HG03378 (cell line): ENCODE data around the gene PPY.
"Not testable (repeated sequence)": the region's sequence is repeated elsewhere in the genome, so short reads cannot be mapped to it uniquely, and the experiment has no call there.

Source experiments
- ATAC-seq: cut with Tn5 transposase; IDR thresholded peaks from one replicate; pipeline ENCODE4 v1.9.1; 2021; ENCODE audit warnings: mild to moderate bottlenecking, moderate library complexity; ENCODE audit not compliant: unreplicated experiment

The PPY gene

DNA sequence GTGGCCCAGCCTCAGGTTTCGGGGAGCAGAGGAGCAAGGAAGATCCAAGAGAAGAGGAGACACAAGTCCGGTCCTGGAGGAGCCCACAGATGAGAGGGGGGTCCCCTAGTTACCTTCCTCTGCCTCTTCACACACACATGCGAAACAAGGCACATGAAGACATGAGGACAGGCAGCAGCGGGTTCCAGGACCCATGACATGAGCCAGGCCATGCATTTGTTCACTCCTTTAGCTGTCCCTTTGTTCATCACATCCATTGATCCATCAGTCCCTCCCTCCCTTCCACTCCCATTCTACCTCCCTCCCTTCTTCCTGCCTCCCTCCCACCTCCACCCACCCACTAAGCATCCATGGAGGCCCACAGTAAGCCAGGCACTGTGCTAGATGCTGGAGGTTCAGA is 9.4 kb downstream of the PPY start:
- ATAC-seq = no peak

DNA sequence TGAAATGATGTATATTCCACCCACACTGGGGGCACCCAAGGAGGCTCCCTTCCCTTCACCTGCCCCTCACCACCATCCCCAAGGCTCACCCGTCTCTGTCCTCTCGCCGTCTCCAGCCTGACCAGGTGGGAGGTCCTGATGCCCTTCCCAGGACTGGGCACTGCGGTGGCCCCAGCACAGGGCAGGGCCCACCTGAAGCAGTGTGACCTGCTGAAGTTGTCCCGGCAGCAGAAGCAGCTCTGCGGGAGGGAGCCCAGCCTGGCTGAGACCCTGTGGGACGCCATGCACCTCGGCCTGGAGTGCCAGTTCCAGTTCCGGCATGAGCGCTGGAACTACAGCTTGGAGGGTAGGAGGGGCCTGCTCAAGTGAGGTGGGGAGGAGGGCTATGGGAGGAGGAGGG is 9.9 kb downstream of the PPY start:
- no peak for ATAC-seq

DNA sequence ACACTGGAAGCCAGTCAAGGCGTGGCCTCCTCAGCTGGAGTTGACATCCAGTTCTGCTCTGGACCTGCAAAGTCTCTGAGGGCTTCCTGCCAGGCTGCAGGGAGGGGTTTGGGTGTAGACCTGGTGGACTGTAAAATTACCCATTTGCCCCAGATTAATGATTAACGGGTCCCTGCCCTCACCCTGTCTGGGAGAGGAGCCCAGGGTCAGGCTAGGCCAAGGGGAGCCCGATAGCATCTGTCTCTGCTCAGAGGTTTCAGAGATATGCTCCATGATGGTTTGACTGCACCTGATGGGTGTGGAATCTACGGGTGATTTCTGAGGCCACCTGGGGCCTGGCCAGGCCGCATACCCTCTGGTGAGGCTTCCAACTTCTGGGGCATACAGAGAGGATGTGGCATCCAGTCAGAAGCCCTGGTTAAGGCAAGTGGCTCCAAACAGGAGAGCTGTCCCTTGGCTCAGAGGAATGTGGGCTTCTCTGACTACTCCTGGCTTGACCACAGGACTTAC is 11.2 kb downstream of the PPY start:
- no peak for ATAC-seq

DNA sequence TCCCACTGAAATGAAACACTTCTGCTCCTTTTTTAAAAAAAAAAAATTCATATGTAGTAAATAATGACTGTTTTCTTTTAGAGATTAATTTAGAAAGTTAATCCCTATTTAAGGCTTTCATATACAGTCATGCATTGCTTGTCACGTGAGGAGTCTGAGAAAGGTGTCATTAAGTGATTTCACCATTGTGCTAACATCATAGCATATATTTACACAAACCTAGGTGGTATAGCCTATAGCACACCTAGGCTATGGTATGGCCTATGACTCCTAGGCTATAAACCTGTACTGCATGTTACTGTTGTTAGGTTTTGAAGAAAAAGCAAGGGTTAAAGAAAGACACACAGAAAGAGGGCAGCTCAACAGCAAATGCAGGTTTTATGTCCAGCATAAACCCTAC is 13.7 kb downstream of the PPY start:
- ATAC-seq = no peak

DNA sequence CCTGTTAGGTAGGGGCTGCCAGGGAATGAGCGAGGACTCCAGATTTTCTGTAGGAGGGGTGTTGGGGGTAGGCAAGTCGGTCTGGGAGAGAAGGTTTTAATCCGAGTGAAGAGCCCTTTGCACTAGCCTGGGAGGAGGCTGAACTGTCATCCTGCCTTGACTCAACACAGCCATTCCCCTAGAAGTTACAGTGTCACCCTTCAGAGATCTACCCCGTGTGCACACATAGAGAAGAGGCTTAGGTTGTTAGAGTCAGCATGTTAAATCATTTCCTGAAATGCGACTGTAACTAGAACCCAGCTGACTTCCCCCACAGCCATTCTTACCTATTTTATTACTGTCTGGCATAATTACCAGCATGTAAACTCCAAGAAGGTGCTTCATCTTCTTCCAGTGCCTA is 14.3 kb downstream of the PPY start:
- ATAC-seq = not testable (repeated sequence)

DNA sequence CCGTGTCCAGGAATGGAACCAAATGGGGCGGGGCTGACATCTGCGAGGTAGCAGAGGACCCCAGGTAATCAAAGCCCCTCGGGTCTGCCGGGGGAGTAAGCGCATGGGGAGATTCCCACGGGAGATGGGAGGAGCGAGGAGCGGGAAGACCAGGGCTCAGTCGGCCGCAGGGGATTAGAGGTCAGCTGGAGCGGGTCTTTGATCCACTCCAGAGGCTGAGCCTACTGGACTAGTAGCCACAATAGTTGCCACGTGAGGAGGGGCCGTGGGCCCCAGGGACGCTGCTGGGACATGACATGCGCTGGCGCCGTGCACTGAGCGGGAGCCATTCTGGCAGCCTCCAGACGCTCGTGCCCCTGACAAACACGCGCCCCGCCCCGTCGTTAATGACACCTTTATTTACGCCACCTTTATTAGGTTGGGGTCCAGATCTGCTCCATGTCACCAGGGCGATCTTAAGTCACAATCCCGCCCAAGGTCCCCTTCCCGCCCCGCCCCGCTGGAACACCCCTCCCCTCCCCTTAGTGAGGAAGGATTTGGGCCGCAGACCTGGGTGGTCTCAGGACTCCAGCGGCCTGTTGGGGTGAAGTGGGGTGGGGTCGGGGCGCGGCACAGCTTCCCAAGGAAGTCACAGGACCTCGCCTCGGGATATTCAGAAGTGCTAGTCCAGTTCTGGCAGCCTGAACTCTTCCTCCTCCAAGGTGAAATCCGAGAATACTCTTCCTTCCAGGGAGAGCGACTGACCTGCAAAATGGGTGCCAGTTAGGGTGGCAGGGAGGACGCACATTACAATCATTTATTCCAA is 15.0 kb downstream of the PPY start:
- ATAC-seq = no peak

DNA sequence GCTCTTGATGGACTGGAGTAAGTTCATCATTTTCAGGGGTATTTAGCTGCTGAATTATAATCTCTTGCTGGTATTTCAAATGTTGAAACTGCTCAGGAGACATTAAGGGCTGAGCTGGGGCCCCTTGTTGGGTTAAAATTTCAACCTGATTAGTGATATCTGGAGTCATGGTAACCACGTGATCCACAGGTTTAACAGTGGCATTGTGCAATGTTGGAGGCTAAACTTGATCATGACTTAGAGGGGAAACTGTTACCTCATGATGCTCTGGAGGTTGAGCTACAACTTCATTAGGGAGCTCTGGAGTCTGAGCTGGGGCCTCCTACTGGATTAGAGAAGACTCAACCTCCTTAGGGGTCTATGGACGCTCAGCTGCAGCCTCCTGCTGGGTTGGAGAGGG is 17.7 kb downstream of the PPY start:
- ATAC-seq = no peak

DNA sequence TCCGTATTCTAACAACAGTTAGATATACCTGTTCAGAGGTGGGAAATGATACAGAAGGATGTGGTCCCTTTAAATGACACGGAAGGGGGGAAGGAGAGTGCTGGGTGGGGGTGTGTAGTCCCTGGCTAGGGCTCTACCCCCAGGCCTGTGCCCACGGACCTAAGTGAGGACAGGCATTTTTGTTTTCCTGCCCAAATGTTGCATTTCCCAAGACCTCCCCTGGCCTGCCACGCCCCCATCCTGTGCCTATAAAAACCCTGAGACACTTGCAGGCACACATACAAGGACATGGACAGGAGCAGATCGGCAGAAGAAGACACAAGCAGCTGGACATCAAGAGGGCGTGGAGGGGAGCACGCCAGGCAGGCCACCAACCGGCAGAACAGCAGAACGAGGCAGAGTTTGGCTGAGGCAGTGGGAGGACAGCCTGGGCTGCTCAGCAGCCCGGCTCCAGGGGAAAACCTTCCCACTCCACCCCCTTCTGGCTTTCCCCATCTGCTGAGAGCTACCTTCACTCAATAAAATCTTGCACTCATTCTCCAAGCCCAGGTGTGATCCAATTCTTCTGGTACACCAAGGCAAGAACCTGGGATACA is 21.7 kb downstream of the PPY start:
- ATAC-seq = no peak

DNA sequence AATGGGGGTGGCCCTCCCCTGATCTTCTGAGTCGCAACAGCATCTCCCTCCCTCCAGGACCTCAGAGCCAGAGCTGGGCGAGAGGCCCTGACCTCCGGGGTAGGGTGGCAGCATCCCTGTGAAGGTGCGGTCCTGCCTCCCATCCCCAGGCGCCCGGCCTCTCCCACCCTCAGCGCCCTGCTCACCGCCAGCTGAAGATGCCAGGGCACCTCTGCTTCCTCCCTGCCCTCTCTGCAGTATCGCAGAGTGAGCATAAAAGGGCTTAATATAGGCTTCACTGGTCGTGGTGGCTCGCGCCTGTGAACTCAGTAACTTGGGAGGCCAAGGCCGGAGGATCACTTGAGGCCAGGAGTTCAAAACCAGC is 24.3 kb downstream of the PPY start:
- no peak for ATAC-seq

DNA sequence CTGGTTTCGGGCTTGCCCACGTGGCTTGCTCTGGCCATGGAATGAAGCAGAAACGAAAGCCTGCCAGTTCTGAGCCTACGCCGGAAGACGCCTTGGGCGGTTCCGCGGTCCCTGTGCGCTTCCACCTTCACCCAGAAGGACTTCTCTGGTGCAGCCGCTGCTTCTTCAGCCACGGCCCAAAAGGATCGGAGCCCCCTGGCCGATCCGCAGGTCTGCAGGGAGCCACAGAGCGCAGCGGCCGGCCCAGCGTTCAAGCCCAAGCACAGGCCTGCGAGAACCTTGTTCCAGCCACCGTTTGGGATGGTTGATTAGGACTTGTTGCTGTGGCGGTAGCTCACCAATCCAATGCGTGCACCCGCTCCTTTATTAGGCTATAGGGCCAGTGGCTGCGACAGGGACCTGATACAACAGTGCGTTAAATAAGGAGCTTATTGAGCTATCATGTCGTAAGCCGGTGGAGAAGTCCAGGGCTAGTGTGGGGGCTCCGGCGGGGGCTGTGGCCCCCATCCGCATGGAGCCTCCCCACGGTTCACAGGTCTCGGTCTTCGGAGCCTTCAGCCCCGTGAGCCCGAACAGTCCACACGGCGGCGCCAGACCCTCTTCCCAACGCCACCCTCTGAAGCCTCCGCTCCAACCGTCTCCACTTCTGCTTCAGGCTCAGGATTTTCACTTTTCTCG is 24.8 kb downstream of the PPY start:
- no peak for ATAC-seq

DNA sequence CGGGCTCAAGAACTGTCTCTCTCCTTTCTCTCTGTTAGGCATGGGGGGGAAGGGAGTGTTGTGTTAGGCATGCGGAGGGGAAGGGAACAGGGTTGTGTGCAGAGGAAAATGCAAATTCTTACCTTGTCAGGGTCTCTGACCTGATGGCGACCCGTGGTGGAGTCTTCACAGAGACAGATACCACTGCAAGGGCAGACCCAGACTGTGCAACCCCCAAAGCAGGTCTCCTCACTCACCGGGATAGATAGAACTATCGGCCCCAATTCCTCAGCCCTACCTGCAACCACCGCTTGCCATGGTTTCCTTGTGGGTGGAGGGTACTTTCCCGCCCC is 25.3 kb downstream of the PPY start:
- no peak for ATAC-seq

DNA sequence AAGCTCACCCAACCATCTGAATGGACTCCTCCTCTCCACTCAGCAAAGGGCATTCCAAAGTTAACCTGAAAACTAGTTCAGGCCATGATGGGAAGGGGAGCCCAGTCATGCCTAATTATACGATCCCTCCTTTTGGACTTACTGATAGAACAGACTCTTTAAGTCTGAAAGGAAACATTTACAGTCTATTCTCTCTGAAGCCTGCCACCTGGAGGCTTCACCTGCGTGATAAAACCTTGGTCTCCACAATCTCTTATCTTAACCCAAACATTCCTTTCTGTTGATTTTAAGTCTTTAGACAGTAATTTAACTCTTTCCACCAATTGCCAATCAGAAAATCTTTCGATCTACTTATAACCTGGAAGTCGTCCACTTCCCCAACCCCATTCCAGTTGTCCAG is 25.9 kb downstream of the PPY start:
- ATAC-seq = no peak

DNA sequence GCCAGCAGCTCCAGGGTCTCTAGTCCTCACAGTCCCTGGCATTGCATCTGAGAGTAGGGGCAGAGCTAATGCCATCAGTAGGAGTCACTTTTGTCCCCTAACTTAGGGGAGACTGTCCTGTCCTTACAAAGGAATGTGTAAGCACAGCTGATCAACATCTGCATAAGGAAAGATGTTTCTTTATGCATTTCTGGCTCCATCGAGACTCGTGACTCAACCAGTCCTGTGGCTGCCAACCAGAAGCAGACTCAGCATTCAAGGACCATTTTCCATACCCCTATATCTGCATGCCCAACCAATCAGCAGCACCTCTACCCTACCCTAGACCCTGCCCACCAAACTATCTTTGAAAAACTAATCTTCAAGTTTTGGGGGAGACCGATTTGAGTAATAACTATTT is 26.7 kb downstream of the PPY start:
- no peak for ATAC-seq

DNA sequence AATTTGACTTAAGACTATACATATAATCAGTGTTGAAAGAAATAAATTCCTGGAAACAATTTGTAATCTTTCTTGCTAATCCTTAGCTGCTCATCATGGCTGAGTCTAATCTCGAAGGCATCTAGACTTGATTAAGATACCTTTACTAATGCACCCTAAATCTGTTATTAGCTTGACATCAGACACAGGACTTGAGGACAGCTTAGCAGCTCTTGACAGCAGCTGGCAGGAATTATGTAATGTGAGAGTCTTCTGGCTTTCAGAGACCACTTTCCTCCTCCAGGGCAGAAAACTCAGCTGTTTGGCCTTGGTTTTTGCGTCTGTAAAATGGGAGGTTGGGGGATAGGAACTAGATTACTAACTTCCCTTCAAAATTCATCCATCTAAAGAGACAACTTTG is 27.8 kb downstream of the PPY start:
- no peak for ATAC-seq

DNA sequence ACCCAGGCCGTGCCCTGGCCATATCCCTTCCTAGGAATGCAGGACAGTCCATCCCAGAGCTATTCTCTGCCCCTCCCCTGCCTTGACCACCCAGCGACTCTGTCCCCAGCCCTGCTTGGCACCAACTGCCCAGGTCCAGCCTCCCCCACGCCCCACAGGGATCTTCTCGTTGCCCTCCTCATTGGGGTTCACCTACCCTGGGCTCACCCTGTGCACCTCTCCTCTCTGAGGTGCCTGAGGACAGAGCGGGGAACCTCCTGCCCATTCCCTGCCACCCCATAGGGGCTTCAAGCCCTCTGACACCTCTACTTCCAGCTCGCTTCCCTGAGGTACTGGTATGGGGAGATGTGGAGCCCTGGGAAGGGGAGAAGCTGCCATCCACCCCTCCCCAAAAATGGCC is 28.7 kb downstream of the PPY start:
- ATAC-seq = no peak

DNA sequence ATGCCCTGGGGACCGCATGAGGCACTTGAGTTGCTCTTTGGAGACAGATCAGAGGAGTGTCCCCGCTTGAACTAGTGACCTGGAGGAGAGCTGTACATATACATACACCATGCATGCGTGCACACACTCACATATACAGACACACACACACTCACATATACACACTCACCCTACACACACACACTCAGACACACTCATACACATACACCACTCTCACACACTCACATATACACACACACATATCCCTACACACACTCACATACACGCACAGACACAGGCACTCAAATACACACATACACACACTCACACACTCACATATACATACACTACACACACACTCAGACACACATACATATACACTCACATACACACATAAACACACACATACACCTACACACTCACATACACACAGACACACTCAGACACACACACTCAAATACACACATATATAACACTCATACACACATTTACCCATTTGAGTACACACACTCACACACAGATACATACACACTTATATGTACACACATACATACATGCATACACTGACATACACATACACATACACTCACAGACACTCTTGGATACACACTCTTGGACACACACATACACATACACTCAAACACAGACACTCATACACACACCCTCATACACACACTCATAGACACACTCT is 29.5 kb downstream of the PPY start:
- ATAC-seq = no peak

DNA sequence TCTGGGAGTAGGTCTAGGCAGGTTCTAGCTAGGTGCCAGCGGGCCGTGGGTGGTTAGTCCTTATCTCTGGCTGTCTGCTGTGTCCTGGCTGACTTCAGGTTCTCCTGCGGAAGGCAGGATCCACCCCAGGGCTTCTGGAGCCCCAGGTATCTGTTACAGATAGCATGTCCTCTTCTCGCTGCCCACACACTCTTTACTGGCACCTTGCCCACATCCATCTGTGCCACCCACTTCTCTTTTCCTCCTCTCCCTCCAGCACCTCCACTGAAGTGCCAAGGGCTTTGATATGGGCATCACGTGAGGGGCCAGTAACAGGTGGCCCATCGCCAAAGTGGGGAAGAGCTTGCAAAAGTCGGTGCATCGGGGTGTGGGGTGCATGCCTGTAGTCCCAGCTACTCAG is 30.4 kb downstream of the PPY start:
- no peak for ATAC-seq

DNA sequence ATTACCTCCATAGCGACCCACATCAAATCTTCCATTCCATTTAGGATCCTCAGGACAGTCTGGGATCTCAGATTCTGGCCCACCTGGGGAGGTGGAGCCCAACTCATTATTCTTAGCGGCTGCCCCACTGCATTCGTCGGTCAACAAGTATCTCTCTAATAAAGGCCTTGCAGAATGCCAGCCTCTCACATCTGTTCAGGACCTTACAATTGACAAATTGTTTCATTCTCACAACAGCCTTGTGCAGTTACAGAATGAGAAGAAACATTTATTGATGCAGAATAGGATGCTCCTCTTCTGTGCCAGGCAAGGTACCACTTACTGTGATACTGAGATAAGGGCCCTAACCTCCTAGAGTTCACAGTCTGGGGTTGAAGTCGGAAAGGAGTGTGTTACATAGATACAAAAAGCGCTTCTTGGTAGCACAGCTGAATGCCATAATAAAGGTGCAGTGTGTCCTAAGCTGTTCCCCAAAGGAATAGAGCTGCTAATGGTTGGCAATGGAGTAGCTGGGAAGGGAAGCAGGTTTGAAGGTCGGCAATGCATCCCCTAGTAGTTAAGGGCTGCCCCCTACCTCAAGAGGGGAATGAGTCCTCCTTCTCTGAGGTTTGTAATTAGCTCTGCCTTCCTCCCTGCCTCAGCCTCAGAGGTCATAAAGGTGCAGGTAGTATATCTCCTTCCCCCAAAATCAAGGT is 32.6 kb downstream of the PPY start:
- no peak for ATAC-seq

DNA sequence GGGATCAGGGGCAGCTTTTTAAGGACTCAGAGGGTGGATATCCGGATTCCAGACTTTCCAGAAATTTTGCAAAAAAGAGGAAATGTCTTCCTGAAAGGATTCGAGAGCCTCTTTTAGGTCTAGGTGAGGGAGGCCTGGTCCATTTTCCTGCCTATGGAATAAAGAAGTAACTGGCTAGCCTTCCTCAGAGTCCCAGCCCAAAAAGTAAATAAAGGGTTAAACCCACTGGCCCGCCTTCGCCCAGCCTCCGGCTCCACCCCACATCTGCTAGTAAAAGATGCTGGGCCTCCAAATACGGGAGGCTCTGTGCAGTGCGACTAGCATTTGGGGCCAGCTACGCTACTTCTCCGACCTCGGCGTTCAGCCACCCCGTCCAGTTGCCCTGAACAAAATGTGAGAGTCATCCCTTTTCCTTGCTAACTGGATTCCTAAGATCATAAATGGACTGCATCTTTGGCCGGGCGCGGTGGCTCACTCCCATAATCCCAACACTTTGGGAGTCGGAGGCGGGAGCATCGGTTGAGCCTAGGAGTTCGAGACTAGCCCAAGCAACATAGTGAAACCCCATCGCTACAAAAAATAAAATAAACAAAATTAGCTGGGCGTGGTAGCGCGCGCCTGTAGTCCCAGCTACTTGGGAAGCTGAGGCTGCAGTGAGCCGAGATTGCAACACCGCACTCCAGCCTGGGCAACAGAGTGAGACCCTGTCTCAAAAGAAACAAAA is 34.1 kb downstream of the PPY start:
- ATAC-seq = no peak

DNA sequence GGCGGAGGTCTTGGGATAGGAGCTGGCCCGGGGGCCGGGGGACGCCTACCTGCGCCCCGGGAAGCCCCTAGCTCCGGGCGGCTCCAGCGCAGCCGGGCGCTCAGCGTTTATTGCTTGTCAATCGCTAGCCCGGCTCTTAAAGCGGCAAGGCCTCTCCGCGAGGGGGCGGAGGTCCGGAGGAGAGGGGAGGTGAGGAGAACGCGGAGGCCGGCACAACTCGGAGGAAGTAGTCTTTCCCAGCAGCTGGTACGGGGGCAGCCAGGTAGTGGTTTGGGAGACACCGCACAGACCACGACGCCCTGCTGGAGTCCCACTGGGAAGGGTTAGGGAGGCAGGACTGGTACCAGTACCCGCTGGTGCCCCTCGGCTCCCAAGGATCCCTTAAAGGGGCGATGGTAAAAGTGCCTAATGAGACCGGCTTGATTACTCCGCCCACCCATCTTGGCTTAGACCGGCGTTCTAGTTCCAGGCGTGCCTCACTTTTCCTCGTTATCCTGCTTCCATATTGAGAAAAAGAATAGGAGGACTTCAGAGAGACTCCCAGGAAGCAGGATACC is 34.8 kb downstream of the PPY start, which contains the start of gene MPP2:
MPP2 (minus strand) TSS at position 112 of the 557 bp plus-strand sequence. CDS start 3,076 bp downstream, outside the sequence.
- no peak for ATAC-seq
